Gastrocnemius medialis (tissue), 4 donors: ENCODE measurements around the gene SPTBN1.

ENCODE experiments used
- POLR2A ChIP-seq, 2 donors: fragments of 450-650 bp; IDR thresholded peaks; one replicate each; pipeline ENCODE4 v1.6.1; 2017; ENCODE audit warnings: antibody characterized with exemption in 2 of 2, mild to moderate bottlenecking in 2 of 2, moderate library complexity in 2 of 2
- TF ChIP-seq, protein P1 (sequence below), 5 experiments: fragments of 450-650 bp in 3 of 5; fragments of 200-600 bp in 2 of 5; sonication (generic) in 2 of 5; IDR thresholded peaks in 4 of 5; conservative IDR thresholded peaks in 1 of 5; 1 replicate in 4 of 5; 2 replicates in 1 of 5; pipeline ENCODE4 v1.5.1; 2016 to 2019; ENCODE audit warnings: antibody characterized with exemption in 5 of 5, mild to moderate bottlenecking in 3 of 5, moderate library complexity in 3 of 5

DNA sequence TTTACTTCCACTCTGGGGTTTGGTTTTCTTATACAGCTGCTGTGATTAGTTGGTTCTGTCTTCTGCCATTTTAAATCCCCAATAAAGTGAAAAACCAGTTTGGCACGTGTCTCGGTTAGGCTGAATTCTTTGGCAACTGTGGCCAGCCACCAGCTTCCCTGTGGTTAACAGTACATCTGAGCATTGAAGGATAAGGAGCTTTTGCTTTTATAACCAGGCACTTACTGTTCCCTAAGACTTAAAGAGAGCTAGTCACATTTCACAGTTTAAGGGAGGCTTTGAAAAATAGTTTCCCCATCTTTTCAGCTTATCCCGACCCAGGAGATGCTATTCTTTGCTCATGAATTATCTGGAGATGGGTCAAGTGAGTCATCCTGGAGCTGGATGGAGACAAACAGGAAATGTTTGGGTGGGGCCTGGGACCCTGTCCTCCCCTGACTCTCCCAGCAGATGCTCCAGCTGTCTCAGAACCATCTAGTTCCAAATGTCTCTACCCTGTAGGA, 210.1 kb downstream of the SPTBN1 start:
- TF ChIP-seq, protein P1, sequence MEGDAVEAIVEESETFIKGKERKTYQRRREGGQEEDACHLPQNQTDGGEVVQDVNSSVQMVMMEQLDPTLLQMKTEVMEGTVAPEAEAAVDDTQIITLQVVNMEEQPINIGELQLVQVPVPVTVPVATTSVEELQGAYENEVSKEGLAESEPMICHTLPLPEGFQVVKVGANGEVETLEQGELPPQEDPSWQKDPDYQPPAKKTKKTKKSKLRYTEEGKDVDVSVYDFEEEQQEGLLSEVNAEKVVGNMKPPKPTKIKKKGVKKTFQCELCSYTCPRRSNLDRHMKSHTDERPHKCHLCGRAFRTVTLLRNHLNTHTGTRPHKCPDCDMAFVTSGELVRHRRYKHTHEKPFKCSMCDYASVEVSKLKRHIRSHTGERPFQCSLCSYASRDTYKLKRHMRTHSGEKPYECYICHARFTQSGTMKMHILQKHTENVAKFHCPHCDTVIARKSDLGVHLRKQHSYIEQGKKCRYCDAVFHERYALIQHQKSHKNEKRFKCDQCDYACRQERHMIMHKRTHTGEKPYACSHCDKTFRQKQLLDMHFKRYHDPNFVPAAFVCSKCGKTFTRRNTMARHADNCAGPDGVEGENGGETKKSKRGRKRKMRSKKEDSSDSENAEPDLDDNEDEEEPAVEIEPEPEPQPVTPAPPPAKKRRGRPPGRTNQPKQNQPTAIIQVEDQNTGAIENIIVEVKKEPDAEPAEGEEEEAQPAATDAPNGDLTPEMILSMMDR (IDR thresholded peaks at IDR 0.05 in 4 of 5, conservative IDR thresholded peaks at IDR 0.05 in 1 of 5), result no peak
- no peak for TF ChIP-seq POLR2A (IDR thresholded peaks at IDR 0.05)
